ENCODE measurements around the gene PRPF31.

DNA sequence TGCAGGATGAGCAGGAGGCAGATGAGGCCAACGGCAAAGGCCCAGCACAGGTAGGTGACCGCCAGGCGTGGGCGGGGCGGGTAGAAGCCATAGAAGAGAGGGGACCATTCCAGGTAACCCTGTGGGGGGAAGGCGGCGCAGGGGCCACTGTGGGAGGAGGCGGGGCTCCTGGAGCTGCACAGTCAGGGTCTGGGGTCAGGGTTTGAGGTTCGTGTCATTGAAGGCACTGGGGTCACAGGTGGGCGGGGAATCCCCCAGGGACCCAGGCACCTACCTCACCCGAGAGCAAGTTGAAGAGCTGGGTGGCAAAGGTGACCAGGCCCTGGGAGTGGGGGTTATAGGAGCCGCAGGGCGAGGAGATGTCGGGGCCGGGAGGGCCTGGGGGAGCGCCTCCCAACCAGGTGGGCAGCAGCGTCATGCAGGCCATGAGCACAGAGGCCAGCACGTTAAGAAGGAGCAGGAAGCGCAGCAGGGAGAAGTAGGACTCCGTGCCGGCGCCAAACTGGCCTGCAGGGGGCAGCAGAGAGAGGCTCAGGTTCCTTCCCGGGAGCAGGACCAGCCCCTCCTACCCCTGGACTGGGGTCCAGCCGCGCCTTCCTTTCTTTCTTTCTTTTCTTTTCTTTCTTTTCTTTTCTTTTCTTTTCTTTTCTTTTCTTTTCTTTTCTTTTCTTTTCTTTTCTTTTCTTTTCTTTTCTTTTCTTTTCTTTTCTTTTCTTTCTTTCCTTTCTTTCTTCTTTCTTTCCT is 52.8 kb downstream of the PRPF31 start:
- TF ChIP-seq, protein P1, sequence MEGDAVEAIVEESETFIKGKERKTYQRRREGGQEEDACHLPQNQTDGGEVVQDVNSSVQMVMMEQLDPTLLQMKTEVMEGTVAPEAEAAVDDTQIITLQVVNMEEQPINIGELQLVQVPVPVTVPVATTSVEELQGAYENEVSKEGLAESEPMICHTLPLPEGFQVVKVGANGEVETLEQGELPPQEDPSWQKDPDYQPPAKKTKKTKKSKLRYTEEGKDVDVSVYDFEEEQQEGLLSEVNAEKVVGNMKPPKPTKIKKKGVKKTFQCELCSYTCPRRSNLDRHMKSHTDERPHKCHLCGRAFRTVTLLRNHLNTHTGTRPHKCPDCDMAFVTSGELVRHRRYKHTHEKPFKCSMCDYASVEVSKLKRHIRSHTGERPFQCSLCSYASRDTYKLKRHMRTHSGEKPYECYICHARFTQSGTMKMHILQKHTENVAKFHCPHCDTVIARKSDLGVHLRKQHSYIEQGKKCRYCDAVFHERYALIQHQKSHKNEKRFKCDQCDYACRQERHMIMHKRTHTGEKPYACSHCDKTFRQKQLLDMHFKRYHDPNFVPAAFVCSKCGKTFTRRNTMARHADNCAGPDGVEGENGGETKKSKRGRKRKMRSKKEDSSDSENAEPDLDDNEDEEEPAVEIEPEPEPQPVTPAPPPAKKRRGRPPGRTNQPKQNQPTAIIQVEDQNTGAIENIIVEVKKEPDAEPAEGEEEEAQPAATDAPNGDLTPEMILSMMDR (conservative IDR thresholded peaks at IDR 0.05 in 1 of 2, IDR thresholded peaks at IDR 0.05 in 1 of 2; ENCODE audit: extremely low read depth in 1 of 2, insufficient read depth in 1 of 2, low read depth in 1 of 2, low read length in 2 of 2): peak; percentile 81 to 88
- TF ChIP-seq EZH2 (IDR thresholded peaks at IDR 0.05; ENCODE audit: borderline replicate concordance, low read length): no peak
